NCI-H2107 (cell line): ENCODE results near the gene ZCCHC2.

Experiments used
- DNase-seq: peaks from one replicate; lab custom pipeline; 2025; lab: John Stamatoyannopoulos, UW

Gene ZCCHC2

DNA sequence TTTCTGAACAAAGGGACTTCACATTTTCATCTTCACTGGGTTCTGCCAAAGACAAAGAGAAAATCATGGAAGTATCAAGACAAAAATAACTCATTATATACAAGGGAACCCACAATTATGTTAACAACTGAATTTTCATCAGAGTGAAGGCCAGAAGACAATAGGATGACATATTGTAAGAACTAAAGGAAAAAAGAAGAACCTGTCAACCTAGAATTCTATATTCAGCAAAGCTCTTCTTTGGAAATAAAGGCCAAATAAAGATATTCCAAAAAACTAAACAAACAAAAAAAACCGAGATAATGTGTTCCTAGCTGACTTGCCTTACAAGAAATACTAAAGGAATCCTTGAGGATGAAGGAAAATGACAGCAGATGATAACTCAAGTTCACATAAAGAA lies 10.3 kb upstream of the ZCCHC2 start:
- no peak for DNase-seq

DNA sequence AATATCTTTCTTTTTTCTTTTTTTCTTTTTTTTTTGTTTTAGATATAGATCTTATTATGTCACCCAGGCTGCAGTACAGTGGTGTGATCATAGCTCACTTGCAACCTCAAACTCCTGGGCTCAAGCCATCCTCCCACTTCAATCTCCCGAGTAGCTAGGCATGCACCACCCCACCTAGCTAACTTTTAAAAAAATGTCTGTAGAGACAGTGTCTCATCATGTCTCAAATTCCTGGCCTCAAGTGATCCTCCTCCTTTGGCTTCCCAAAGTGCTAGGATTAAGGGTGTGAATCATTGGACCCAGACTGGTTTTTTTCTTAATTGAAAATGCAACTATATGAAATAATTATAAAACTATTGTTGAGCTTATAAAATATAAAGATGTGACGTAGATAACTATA lies 9.8 kb upstream of the ZCCHC2 start:
- no peak for DNase-seq

DNA sequence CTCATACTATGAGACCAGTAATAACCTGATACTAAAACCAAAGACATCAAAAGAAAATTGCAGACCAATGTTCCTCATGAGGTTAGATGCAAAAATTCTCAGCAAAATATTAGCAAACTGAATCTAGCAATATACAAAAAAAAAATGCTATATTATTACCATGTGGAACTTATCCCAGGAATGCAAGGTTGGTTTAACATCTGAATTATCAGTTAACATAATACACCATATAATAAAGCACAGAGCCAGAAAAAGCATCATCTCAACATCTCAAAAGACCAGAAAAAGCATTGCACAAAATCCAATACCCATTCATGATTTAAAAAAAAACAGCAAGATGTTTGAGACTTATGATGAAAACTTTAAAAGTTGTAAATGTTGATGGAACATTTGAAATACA lies 8.3 kb upstream of the ZCCHC2 start:
- DNase-seq: no peak

DNA sequence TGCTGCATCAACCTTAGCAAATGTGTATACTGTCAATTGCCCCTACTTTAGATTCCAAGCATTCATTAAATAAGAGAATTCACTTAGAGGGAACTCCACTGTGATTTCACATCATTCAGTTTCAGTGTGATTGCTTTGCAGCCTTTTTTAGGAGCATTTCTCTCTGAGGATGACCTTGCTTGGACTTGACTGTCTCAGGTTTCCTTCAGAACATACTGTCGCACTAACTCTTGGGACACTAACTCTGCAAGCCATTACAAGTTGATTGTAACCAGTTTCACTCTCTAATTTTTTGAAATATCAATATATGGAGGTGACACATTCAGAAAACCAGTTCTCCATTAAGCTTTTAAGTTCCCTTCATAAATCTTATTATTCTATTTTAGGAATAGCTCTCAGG lies 6.6 kb upstream of the ZCCHC2 start:
- no peak for DNase-seq

DNA sequence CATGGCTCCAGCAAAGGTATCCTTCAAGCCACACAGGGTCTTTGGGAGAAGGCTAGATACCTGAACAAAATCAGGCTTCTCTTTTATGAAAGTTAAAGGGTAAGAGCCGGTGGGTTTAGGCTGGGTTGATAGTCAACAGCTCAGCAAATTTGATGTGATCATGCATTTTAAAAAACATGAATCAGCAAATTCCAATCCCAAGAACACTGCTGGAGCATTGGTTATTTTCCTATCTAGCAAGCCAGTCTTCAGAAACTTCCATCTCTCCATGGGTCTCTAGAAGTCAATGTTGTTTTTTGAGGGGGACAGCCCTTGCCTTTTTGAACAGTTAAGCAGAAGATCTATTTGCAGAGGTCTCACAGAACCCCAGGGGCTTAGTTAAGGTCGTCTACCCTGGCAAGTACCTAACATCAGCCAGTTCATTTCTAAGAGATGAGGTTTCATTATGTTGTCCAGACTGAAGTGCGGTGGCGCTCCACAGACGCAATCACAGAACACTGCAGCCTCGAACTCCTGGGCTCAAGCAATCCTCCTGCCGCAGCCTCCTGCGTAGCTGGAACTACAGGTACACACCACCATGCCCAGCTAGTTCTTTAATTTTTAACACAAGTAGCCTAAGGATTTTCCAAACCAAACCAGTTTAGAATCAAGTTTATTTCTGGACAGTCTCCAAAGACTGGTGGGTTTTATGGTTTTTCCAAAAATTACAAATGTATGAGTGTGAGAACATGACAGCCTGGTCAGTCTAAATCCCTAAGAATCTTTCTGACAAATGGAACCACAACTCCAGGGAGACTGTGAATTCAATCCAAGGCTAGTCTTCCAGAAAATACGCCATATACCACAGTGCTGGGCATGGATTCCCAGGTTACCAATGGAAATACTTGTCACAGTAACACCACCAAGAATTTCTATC lies 4.1 kb upstream of the ZCCHC2 start:
- no peak for DNase-seq

DNA sequence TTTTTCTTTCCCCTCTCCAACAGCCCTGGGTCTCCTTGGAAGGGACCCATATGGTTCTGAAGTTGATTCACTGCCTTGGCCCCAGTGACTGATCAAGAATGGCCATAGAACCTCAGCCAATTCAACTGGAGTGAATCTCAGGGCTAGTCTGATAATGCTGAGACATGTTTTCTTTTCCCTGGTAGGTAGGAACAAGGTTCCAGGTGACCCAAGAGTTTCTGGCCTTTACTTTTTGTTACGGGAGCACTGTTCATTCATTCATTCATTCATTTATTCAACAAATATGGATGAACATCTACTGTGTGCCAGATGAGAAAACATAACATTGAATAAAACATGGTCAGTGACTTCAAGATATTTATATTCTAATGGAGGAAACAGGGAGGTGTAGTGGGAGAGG lies 3.1 kb upstream of the ZCCHC2 start:
- DNase-seq: no peak

DNA sequence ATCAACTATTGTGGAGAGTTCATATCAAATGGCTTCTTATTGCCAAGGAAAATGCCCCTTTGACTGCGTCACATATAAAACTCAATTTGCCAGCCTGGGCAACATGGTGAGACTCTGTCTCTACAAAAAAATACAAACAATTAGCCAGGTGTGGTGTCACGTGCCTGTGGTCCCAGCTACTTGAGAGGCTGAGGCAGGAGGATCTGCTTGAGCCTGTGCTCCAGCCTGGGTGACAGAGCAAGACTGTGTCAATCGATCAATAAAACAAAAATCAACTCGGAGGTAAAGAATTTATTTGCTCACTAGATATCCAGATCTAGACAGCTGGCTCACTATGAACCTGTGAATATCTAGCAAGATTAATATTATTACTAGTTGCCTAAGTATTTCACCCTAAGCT lies 1.7 kb upstream of the ZCCHC2 start:
- no peak for DNase-seq

DNA sequence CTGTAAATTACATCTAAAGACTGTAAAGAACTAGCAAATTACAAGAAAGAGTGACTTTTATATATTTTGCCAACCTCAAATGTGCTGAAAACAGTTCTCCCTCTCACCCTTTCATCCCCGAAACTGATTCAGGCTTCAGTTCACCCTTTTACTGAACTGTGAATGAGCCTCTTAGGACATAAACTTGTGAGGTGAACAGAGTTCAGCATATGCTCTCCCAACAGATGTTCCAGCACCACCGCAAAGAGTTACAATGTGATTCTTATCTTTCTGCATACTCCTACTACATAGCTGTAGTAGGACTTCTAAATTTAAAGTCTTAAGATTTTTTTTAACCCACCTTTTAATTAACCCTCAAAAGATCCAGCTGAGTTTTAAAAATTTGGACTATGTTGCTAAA lies 1.2 kb upstream of the ZCCHC2 start:
- no peak for DNase-seq

DNA sequence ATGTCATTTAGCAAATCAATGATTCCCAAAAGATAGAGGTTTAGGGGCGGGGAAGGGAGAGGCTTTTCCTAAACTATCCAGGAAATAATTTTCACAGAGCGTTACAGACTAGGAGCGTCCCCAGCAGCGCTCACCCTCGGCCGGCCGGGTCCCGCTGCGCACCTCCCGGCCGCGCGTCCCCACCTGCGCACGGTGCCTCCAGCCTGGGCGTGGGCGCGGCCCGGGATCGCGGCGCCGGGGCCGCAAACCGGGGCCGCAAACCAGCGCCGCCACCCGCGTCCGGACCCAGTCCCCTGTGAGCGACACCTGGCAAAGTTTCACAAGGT lies 684 bp upstream of the ZCCHC2 start:
- no peak for DNase-seq

DNA sequence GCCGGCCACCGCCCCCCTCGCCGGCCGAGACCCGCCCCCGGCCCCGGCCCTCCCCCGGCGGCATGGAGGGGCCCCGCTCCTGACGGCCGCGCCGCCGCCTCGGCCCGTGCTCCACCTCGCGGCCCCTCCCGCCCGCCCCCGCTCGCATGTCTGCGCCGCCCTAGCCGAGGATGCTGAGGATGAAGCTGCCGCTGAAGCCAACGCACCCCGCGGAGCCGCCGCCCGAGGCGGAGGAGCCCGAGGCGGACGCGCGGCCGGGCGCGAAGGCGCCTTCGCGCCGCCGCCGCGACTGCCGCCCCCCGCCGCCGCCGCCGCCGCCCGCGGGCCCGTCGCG lies 397 bp downstream of the ZCCHC2 start:
- DNase-seq: no peak

DNA sequence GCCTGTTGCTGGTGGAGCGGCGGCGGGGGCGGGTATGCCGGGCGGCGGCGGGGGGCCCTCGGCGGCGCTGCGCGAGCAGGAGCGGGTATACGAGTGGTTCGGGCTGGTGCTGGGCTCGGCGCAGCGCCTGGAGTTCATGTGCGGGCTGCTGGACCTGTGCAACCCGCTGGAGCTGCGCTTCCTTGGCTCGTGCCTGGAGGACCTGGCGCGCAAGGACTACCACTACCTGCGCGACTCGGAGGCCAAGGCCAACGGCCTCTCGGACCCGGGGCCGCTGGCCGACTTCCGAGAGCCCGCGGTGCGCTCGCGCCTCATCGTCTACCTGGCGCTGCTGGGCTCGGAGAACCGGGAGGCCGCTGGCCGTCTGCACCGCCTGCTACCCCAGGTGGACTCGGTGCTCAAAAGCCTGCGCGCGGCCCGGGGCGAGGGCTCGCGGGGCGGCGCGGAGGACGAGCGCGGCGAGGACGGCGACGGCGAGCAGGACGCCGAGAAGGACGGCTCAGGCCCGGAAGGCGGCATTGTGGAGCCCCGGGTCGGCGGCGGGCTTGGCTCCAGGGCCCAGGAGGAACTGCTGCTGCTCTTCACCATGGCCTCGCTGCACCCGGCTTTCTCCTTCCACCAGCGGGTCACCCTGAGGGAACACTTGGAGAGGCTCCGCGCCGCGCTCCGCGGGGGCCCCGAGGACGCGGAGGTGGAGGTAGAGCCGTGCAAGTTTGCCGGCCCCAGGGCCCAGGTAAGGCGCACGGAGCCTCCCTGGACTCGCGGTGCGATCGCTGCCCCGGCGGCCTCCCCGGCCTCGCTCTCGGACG lies 1.0 kb downstream of the ZCCHC2 start:
- peak; percentile 42 for DNase-seq

DNA sequence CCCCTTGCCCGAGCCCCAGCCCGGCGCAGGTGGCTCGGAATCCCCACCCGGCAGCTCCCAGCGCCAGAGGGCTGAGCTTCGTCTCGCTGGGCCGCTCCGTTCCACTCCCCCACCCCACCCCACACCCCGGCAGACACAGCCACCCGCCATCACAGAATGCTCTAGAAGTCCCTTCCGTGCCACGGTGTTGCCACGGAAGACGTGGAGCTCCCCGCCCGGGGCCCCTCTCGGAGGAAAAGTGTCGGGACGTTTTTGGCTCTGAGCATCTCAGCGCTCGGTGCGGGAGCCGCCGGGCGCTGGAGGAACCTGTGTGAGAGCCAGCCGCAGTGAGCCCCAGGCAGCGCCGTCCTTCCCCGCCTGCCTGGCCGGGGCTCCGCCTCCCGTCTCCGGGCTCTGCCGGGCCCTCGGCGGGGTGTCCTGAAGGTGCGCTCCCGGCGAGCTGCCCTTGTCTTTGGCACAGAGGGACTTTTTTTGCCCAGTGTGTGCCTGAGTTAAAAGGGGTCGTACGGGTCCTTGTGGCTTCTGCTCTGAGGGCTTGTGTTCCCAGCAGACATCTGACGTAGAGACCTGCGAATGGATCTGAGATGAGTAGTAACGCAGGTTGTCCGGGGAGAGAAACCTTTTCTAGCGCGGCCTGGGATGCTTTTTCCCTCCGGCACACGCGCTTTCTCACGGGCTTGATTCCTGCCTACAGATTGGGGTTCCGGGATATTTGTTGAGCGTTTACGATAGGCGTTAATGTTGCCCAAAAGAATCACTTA lies 1.8 kb downstream of the ZCCHC2 start:
- DNase-seq: peak; percentile 23

DNA sequence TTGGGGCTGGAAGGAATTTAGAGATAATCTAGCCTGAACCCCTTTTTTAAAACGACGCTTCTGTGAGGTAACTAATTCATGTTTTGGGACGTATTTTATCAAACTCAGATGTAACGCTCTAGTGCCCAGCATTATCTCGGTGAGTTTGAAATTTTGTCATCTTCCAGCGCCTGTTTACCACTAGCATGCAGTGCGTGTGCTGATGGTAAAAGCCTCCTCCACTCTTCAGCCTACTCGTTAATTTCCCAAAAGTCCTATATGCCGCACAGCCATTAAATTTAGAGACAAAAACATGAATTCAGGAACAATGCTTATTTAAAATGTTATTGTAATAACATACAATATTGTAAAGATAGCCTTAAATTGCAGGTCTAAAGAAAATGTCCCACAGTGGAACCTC lies 2.8 kb downstream of the ZCCHC2 start:
- DNase-seq: no peak

DNA sequence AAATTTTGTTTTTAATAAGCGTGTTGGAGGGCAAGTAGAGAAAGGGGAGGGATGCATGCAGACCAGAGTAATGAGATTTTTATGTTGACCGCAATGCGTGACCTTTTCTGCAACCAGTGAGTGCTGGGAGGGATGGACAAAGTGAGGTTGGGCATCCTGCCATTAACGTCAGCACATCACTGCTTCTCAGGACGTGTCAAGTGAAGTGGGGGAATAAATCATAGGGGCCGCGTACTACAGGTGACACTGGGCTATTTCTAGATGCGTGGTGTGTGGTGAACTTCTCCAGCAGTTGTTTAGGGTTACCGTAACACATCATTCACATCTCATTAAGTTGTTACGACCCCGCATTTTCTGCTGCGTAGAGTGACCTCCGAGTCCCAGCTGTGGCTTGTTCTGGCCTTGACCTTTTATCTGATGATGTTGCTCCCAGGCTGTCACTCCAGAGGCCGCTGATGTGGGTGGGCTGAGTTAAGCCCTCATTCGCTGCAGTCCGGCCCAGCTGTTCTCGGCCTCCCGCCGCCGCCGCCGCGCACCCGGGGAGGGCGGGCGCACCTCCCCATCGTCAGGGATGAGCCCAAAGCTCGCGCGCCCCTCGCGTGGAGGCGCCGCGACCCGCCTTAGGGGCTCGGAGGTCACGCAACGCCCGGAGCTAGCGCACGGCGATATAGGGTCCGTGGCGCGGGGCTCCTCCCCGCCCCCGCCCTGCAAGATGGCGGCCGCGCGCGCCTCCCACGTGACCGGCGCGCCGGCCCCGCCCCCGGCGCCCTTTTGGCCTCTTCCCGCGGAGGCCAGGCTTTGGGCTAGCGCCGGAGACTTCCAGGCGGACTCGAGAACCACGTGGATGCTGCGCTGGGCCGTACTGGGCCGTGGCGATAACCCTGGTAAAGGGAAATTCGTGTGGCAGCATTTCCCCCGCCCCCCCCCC lies 3.5 kb downstream of the ZCCHC2 start:
- DNase-seq: peak; percentile 66

DNA sequence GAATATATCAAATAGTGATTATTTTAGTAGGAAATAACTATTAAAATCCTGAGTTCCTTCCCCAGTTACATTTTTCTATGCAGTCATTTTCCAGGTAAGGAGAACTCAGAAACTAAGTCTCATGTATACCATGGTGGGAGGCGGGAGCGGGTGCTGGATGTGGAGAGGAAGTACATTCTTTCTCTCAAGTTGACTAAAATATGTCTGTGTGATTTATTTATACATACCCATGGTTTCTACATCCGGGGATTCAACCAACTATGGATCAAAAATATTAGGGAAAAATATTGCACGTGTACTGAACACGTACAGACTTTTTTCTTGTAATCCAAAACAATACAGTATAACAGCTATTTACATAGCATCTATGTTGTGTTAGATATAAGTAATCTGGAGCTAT lies 6.8 kb downstream of the ZCCHC2 start:
- no peak for DNase-seq

DNA sequence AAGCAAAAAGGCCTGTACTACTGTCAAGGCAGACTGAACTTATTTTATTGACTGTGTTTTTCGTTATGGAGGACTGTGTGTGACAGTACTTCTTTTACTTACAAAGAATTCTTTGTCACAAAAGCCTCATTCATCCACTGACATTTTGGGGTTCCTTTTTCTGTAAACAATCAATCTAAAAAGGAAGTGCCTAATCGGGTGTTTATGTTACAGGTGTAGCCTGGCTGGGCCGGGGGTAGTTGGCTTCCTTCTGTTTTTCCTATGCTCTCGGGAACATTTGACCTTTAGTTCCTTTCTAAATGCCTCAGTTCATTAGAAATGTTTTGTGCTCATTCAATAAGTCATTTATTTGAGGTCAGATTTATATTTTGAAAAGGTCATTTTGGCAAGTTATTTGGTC lies 8.3 kb downstream of the ZCCHC2 start:
- no peak for DNase-seq

DNA sequence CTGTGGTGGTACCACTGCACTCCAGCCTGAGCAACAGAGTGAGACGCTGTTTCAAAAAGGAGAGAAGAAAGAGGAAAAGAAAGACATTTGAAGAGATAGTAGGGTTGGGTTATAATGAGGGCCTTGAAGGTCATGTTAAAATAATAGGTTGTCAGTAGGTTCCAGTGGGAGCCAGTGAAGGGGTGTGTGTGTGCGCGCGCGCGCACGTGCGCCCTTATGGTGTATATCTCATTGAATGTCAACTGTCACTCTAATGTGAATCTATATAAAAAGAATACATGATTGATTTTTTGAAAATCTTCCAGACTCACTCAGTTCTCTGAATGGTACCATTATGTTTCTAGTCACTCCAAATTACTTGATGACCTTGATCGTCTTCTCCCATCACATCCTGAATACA lies 9.1 kb downstream of the ZCCHC2 start:
- DNase-seq: no peak

DNA sequence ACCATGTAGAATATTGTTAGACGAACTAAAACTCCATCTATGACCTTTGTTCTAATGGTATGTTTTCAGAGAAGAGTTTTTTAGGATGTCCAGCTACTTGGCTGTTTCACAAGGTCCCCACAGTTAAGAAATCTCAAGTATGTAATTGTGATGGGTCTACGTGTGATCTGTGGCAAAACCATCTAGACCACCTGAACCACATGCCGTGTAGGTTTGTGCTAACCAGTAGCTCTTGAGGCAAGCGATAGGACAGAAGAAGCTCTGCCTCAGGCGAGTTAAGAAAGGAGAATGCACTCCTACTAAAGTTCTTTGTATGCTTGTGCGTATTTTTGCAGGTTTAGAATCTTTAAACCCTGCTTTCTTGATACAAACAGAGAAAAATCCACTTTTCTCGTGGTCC lies 13.2 kb downstream of the ZCCHC2 start:
- no peak for DNase-seq

DNA sequence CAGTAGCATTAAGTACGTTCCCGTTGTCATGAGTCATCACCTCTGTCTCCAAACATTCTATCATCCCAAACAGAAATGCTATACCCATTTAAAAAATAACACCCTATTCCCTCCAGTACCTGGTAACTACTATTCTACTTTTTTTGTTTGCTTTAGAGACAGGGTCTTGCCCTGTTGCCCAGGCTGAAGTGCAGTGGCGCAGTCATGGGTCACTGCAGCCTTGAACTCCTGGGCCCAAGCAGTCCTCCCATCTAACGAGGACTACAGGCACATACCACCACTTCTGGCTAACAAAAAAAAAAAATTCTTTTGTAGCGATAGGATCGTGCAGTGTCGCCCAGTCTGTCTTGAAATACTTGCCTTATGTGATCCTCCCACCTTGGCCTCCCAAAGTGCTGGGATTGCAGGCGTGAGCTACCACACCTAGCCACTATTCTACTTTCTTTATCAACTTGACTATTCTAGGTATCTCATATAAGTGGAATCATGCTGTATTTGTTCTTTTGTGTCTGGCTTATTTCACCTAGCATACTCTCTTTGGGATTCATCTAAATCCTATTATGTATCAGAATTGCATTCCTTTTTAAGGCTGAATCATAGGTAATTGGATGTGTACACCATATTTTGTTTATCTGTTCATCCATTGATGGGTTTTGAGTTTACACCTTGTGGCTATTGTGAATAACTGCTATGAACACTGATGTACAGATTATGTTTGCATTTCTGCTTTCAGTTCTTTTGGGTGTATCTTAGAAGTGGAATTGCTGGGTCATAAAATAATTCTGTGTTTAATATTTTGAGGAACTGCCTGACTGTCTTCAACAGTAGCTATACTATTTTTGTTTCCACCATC lies 14.4 kb downstream of the ZCCHC2 start:
- DNase-seq: no peak

DNA sequence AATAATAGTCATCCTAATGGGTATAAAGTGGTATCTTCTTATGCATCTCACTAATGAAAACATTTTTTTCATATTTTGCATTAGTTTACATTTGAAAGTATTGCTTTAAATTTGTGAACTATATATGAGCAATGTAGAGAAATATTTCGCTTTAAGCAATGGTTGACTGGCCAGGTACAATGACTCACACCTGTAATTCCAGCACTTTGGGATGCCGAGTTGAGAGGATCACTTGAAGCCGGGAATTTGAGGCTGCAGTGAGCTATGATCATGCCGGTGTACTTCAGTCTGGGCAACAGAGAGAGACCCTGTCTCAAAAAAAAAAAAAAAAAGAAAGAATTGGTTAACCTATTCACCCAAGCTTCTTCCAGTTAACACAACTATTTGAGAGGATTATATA lies 15.1 kb downstream of the ZCCHC2 start:
- no peak for DNase-seq

DNA sequence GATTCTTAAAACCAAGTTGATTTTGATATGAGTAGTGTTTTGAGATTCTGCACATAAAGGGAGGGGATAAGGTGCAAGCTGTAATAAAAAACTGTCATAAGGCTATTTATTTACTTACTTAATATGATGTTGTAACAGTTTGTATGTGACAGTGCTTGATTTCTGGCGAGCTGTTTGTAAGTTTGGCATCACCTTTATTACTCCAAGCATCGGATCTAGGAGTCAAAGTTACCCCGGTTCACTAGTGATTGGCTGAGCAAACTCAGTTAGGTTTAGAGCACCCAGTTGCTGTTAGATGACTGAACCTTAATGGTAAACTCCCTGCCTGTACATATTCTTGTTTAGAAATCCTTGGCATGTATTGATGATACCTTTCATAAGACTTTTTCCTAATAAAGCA lies 16.1 kb downstream of the ZCCHC2 start:
- DNase-seq: no peak
